WERI-Rb-1 (cell line): ENCODE results near the gene COMMD1.

ENCODE experiments used
- DNase-seq: peaks from one replicate; pipeline ENCODE4 v3.0.0-alpha.2; 2020
- H3K27ac ChIP-seq: fragments of 250-450 bp; sonication (Bioruptor Pico); 2 replicates; pipeline ENCODE4 v1.5.1; 2020; ENCODE audit warnings: mild to moderate bottlenecking, moderate library complexity
- H3K27me3 ChIP-seq: fragments of 250-450 bp; sonication (Bioruptor Pico); 2 replicates; pipeline ENCODE4 v1.5.1; 2021; ENCODE audit warnings: mild to moderate bottlenecking, low read depth, moderate library complexity; ENCODE audit not compliant: insufficient read depth, severe bottlenecking
- H3K36me3 ChIP-seq: fragments of 250-450 bp; sonication (Bioruptor Pico); 2 replicates; pipeline ENCODE4 v1.5.1; 2020; ENCODE audit warnings: mild to moderate bottlenecking, moderate library complexity
- H3K4me3 ChIP-seq: 2 replicates; pipeline ENCODE4 v1.5.1; 2011; ENCODE audit warnings: low read depth, mild to moderate bottlenecking, control low read depth, low read length
- H3K9me3 ChIP-seq: fragments of 250-450 bp; sonication (Bioruptor Pico); 2 replicates; pipeline ENCODE4 v1.5.1; 2021; ENCODE audit warnings: mild to moderate bottlenecking, moderate library complexity; ENCODE audit not compliant: severe bottlenecking
- CTCF ChIP-seq: IDR thresholded peaks from 2 replicates; pipeline ENCODE4 v1.5.1; 2011; ENCODE audit warnings: low read depth, mild to moderate bottlenecking, control low read depth, inconsistent platforms, low read length

The COMMD1 gene

GRCh38 chr2:62109554-62109953, 204.1 kb downstream of the COMMD1 start:
- H3K27ac ChIP-seq = no peak overlapping the region
- no peak for TF ChIP-seq CTCF
- H3K9me3 ChIP-seq = no peaks in the 10 kb centered on the region
- no peaks in the 10 kb centered on the region for H3K27me3 ChIP-seq
- H3K4me3 ChIP-seq = no peak overlapping the region
- no peaks in the 10 kb centered on the region; the same call in 1 of the 2 replicates for H3K36me3 ChIP-seq
- no peak for DNase-seq

- Histone ChIP-seq H3K36me3 (no peaks in the 10 kb centered on the region; the same call in 1 of the 2 replicates), H3K27ac (no peak overlapping the region; the same call in 1 of the 2 replicates), H3K4me3 (no peak overlapping the region), H3K27me3 (no peaks in the 10 kb centered on the region), H3K9me3 (no peaks in the 10 kb centered on the region)
- no peak for TF ChIP-seq CTCF
- DNase-seq = no peak
Observed at GRCh38 chr2:62110415-62111025, 205.0 kb downstream of the COMMD1 start.

- H3K4me3 ChIP-seq = no peak overlapping the region
- H3K9me3 ChIP-seq = no peaks in the 10 kb centered on the region
- no peaks in the 10 kb centered on the region for H3K27me3 ChIP-seq
- no peak for DNase-seq
- no peak overlapping the region for H3K27ac ChIP-seq
- no peaks in the 10 kb centered on the region; the same call in 1 of the 2 replicates for H3K36me3 ChIP-seq
- no peak for TF ChIP-seq CTCF
Observed at GRCh38 chr2:62112179-62112578, 206.7 kb downstream of the COMMD1 start.

- DNase-seq = no peak
- Histone ChIP-seq H3K4me3 (no peak overlapping the region), H3K27ac (no peak overlapping the region), H3K36me3 (no peaks in the 10 kb centered on the region; the same call in 1 of the 2 replicates), H3K9me3 (no peaks in the 10 kb centered on the region), H3K27me3 (no peaks in the 10 kb centered on the region)
- TF ChIP-seq CTCF = no peak
Observed at GRCh38 chr2:62114564-62114963, 209.1 kb downstream of the COMMD1 start.

- no peak for TF ChIP-seq CTCF
- no peak overlapping the region for H3K4me3 ChIP-seq
- no peak for DNase-seq
- no peaks in the 10 kb centered on the region for H3K36me3 ChIP-seq
- no peak overlapping the region for H3K27ac ChIP-seq
- no peaks in the 10 kb centered on the region for H3K27me3 ChIP-seq
- no peaks in the 10 kb centered on the region for H3K9me3 ChIP-seq
Observed at GRCh38 chr2:62116983-62117382, 211.5 kb downstream of the COMMD1 start.

- DNase-seq = no peak
- no peaks in the 10 kb centered on the region for H3K9me3 ChIP-seq
- H3K27me3 ChIP-seq = no peaks in the 10 kb centered on the region
- H3K27ac ChIP-seq = no peak overlapping the region
- H3K4me3 ChIP-seq = no peak overlapping the region
- H3K36me3 ChIP-seq = no peaks in the 10 kb centered on the region
- TF ChIP-seq CTCF = no peak
Observed at GRCh38 chr2:62118160-62118559, 212.7 kb downstream of the COMMD1 start.
